GM18519 (cell line): Measurements from ENCODE around the gene CTDSP2.
"Not testable (repeated sequence)": the region's sequence is repeated elsewhere in the genome, so short reads cannot be mapped to it uniquely, and the experiment has no call there.

Experiments
- ATAC-seq: cut with Tn5 transposase; IDR thresholded peaks from one replicate; pipeline ENCODE4 v1.9.1; 2021; ENCODE audit warnings: mild to moderate bottlenecking, moderate library complexity; ENCODE audit not compliant: unreplicated experiment, low FRiP score

The CTDSP2 gene

DNA sequence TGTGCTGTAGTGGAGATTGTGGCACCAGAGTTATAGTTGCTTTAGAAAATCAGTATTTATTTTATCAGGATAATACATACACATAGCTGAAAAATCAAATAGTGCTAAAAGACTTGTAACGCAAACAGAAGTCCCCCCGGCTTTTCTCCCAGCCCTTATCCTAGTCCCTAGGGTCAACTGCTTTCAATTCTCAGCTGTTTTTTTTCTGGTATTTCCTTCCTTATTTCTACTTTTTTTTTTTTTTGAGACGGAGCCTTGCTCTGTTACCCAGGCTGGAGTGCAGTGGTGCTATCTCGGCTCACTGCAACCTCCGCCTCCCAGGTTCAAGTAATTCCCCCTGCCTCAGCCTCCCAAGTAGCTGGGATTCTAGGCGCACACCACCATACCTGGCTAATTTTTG lies 8.4 kb upstream of the CTDSP2 start:
- ATAC-seq, result no peak

GRCh38 chr12:57853864-57854556 lies 7.5 kb upstream of the CTDSP2 start:
- ATAC-seq, result no peak

- ATAC-seq, result no peak
Measured at GRCh38 chr12:57852620-57853500, 6.3 kb upstream of the CTDSP2 start.

- ATAC-seq, result no peak
Measured at GRCh38 chr12:57852200-57852599, 5.7 kb upstream of the CTDSP2 start.

- no peak for ATAC-seq
Measured at GRCh38 chr12:57851552-57851951, 5.0 kb upstream of the CTDSP2 start.

GRCh38 chr12:57850854-57851430 lies 4.4 kb upstream of the CTDSP2 start:
- peak; percentile 55 for ATAC-seq

DNA sequence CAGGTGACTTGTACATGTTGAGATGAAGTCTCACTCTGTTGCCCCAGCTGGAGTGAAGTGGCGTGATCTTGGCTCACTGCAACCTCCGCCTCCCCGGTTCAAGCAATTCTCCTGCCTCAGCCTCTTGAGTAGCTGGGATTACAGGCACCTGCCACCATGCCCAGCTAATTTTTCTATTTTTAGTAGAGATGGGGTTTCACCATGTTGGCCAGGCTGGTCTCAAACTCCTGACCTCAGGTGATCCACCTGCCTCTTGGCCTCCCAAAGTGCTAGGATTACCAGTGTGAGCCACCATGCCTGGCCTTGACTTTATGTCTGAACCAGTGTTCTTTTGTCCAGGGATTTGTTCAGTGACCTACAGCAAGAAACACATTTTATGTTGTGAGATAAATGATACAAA lies 2.9 kb upstream of the CTDSP2 start:
- ATAC-seq, result not testable (repeated sequence)

DNA sequence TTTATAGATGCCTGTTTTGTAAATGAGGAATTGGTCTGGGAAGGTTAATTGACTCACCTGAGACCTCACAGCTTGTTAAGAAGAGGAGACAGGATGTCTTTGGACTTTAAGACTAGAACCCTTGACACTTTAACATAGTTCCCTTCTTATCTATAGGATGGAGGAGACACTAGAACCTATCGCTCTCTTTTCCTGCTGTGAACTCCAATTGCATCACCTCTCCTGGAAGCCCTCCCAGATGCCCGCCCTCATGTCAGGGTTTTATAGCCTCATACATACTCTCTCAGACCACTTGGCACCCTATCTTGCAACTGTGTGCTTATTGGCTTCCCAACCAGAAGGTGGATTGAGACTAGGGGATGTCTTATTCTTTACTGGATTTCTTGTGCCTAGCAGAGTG lies 2.5 kb upstream of the CTDSP2 start:
- no peak for ATAC-seq

GRCh38 chr12:57848208-57848607 lies 1.7 kb upstream of the CTDSP2 start:
- no peak for ATAC-seq

GRCh38 chr12:57846285-57846576 lies 298 bp downstream of the CTDSP2 start:
- ATAC-seq, result no peak

GRCh38 chr12:57845478-57846284 lies 848 bp downstream of the CTDSP2 start:
- ATAC-seq, result no peak

- ATAC-seq, result no peak
Measured at GRCh38 chr12:57844709-57845477, 1.6 kb downstream of the CTDSP2 start.

DNA sequence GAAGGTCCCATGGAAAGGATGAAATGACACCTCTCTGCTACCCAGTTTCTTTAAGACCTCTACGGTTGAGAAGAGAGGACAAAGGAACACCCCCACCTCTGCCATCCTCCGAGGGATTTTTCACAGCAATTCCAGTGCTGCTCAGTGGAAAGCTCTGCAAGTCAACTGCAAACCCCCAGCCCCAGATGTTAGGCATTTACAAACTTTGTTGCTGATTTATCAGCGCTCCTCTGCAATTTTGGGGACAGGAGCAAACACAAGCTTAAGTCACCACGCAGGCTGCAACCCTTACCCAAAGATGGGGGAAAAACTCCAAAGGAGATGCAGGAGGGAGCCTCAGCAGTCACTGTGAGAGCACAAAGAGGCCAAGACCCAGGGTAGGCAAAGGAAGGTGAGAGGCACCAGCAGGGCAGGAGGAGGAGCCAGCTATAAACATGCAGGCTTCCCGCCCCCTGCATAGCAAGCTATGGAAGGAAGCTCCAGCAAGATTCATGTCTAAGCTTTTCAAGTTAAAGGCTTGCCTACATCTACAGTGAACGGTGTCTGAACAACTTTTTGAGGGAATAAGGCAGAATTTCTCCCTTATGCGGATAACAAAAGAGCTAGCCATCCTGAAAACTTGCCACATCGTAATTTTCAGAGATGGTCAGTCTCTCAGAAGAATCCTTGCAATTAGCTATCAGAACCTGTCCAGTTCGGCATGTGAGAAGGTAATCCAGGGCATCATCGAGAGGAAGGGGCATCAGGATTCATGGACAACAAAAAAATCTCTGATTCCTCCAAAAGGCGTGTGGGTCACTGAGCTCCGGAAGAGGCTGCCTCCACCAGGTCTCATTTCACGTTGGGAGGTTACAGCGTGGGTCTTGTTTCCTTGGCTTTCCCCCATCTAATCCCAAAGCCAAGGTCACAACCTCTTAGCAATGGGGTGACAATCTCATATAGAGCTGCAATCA lies 3.9 kb downstream of the CTDSP2 start:
- no peak for ATAC-seq

DNA sequence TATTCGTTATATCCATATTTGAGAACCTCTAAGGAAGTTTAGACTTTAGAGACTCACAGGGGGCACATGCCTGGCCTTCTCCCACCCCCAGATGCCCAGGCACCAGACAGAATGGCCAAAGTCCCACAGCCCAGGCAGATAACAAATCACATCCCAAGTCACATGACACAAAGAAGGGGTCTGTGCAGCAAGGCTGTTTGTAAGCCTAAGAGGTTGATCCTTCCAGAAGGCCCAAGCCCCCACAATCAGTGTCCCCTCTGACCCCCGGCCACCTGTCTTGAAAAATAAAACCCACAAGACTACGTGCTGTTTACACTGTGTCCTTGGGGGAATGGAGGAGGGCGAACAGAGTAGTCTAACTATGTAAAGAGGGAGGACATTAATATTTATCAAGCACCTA lies 5.1 kb downstream of the CTDSP2 start:
- ATAC-seq, result no peak

DNA sequence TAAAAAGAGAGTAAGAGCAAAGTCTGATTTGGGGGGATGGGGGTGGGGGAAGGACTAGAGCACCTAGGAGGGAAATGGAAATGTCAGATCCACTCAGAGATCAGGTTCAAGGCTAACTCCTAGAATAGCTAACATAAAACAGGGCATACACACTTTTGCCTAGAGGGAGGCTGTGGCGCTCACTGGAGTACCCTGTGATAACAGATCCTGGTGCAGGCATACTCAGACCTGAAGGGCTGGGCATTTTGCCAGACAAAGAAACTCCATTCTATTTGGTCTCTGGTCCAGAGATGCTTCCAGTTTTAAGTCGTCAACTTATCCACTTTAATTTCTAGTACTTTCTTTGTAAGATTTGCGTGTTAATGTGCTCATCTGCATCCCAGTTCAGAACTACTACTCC lies 5.8 kb downstream of the CTDSP2 start:
- ATAC-seq, result no peak

DNA sequence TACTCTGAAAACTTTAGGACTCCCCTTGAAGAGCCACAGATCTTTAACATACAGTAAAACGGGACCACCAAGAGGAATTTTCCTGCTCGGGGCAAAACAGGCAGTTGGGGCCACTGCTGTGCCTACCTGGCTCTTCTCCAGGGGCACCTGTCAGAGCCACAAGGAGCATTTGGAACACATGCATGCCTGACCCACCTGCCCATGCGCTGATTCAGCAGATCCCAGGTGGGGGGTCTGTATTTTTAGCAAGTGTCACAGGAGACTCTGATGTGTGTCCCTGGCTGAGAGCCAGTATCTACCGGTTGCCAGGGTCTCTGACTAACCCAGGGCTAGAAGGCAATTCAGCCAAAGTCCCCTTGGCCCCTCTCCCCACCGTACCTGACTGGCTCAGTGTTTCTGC lies 6.5 kb downstream of the CTDSP2 start:
- no peak for ATAC-seq

GRCh38 chr12:57838594-57839302 lies 7.8 kb downstream of the CTDSP2 start:
- ATAC-seq, result no peak

DNA sequence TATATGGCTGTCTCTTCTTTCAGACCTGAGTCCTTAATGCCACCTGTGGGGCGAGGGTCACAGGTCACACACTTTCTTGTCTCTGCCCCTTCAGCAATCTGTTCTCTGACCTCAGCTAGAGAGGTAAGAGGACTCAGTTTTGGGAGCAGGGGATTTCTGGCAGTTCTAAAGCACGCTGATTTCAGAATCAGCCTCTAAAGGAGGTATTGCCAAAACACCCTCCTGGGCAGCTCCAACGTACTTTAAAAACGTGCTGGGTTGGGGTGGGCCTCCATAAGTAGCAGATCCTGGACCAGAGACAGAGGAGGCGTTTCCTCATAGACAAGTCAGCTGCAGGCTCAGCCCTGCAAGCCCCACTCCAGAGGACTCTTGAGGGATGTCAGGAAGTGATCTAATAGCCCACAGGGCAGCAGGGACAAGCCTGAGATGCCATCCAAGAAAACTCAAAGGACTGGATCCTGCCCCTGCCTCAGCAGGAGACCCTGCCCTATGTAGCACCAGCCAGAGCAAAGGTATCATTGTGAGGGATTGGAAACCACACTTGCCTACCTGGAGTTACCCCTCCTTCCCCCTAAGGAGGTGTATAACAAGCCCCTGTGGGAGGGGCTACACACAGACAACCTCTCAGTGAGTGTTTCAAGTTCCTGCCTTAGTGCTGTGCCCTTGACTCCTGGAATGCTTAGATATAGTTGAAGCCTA lies 8.5 kb downstream of the CTDSP2 start:
- no peak for ATAC-seq
